Left renal cortex interstitium (tissue), 4 donors: Measurements from ENCODE around the gene TAAR2. TPM values are rescaled to one million over a fixed set of nuclear protein-coding genes. Genes with fewer than 3 reads are reported as not detected.
"Not testable (repeated sequence)": the region's sequence is repeated elsewhere in the genome, so short reads cannot be mapped to it uniquely, and the experiment has no call there.

Experiments
- DNase-seq, 4 donors: peaks; one replicate each; pipeline ENCODE4 v3.0.0-alpha.2; 2013; ENCODE audit warnings: low read depth in 4 of 4, low spot score in 2 of 4, missing footprints in 1 of 4
- polyA plus RNA-seq, 4 donors: library from polyadenylated mRNA; unstranded; fragments of 120-200 nt; gene quantifications; one replicate each; pipeline ENCODE4 v1.2.1, GENCODE V29; 2013; ENCODE audit not compliant: insufficient read length in 4 of 4

TAAR2 gene
- polyA plus RNA-seq, 4 donors: not detected

- DNase-seq: no peak
These were observed 7.4 kb downstream of the TAAR2 start for GRCh38 chr6:132616677-132617076.

- DNase-seq: no peak
These were observed 9.5 kb downstream of the TAAR2 start for GRCh38 chr6:132614554-132614953.

- no peak for DNase-seq
These were observed 11.5 kb downstream of the TAAR2 start for GRCh38 chr6:132612449-132613108.

GRCh38 chr6:132611616-132612015 lies 12.5 kb downstream of the TAAR2 start:
- no peak for DNase-seq

GRCh38 chr6:132607544-132608233 lies 16.4 kb downstream of the TAAR2 start:
- no peak for DNase-seq

GRCh38 chr6:132604635-132605152 lies 19.4 kb downstream of the TAAR2 start:
- DNase-seq: no peak

GRCh38 chr6:132600900-132601299 lies 23.2 kb downstream of the TAAR2 start:
- DNase-seq: not testable (repeated sequence)

GRCh38 chr6:132598473-132598872 lies 25.6 kb downstream of the TAAR2 start:
- DNase-seq: no peak

GRCh38 chr6:132596201-132596600 lies 27.9 kb downstream of the TAAR2 start:
- DNase-seq: no peak

- no peak for DNase-seq
These were observed 31.2 kb downstream of the TAAR2 start for GRCh38 chr6:132592855-132593254.

- no peak for DNase-seq
These were observed 33.7 kb downstream of the TAAR2 start for GRCh38 chr6:132590362-132590761.

GRCh38 chr6:132589454-132589853 lies 34.6 kb downstream of the TAAR2 start, which contains the start of gene TAAR5:
TSS of gene TAAR5 (minus strand) at chr6:132589741. CDS start at chr6:132589686, 55 bp downstream.
- DNase-seq: no peak

- DNase-seq: no peak
These were observed 36.7 kb downstream of the TAAR2 start for GRCh38 chr6:132587424-132587823.

- DNase-seq: no peak
These were observed 39.4 kb downstream of the TAAR2 start for GRCh38 chr6:132584698-132585097.

- DNase-seq: no peak
These were observed 52.3 kb downstream of the TAAR2 start for GRCh38 chr6:132571774-132572173.

- DNase-seq: no peak
These were observed 53.8 kb downstream of the TAAR2 start, which contains the start of gene TAAR6 for GRCh38 chr6:132570221-132570777. TSS of gene TAAR6 (plus strand) at chr6:132570322. CDS start at chr6:132570322, 0 bp downstream.

GRCh38 chr6:132569170-132569569 lies 54.9 kb downstream of the TAAR2 start:
- DNase-seq: peak in 1 of 4 donors; percentile 6

- DNase-seq: no peak
These were observed 55.5 kb downstream of the TAAR2 start for GRCh38 chr6:132568611-132569010.

- DNase-seq: no peak
These were observed 56.5 kb downstream of the TAAR2 start for GRCh38 chr6:132567566-132567965.
